GM18498 (cell line): ENCODE data around the gene KDM8.
A peak's percentile ranks its signal among the peaks of the same experiment; 100 is the strongest.
"Not testable (repeated sequence)": the region's sequence is repeated elsewhere in the genome, so short reads cannot be mapped to it uniquely, and the experiment has no call there.

Experiments
- ATAC-seq: cut with Tn5 transposase; IDR thresholded peaks from one replicate; pipeline ENCODE4 v1.9.1; 2021; ENCODE audit warnings: mild to moderate bottlenecking, moderate library complexity; ENCODE audit not compliant: unreplicated experiment

The KDM8 gene

DNA sequence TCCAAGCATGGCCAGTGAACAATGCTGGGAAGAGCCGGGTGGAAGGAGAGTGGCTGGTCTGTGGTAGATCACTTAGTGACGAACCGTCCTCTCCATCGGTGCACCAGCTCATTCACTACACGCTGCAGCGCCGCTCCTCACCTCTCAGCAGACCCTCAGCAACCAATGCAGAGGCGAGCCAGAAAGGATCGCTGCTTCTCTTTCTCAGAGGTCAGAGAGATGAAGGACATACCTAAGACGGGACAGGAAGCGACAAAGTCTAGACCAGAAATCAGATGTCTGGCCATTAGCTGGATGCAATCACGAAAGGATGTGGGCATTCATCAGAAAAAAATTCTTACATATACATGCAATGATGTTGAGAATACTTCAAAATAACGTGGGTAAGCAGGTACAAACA is 38.3 kb downstream of the KDM8 start:
- ATAC-seq, result no peak

DNA sequence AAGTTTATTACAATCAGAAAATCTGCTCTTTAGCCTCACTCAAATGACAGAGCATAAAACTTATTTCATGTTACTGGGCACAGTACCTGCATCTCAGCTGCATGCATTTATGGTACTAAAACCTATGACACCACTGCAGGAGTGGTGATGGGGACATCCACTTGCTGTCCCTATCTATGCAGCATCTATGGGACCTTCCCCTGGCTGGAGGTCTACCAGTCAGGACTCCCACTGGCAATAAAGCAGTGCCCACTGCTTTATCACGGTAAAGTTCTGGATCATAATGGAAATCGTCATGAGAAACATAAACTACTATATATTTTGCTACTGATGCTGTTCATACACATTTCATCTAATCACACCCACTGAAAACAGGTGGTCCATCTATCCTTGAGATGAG is 39.1 kb downstream of the KDM8 start:
- ATAC-seq, result no peak

DNA sequence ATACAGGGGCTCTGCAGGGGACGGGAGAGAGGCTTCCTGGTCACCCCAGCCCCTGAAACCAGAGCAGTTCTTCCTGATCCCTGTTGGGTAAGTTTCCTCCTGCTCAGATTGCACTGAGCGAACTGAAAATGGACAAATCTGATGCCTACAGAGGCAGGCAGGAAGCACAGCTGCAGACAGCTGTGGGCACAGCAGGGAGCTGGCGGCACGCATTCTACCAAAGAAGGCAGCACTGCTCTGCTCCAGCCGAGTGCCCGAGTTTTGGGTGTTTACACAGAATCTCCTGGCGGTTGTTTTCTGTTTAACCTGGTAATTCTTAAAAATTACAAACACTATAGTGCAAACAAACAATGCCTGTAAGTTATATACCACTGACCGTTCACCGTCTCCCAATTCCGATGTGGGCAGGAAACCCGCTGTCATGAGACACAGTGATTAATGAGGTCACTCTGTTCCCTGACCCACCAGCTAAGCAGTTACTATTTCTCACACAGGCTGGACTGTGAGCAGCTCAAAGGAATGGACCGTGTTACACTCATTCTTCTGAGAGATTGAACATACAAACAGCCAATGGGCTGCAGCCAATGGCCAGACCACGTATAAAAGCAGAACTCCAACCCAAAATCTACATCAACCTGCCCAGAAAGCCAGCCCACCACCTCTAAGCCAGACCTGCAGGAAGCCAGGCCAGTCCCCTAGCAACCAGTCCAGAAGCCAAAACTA is 39.7 kb downstream of the KDM8 start:
- ATAC-seq, result no peak

DNA sequence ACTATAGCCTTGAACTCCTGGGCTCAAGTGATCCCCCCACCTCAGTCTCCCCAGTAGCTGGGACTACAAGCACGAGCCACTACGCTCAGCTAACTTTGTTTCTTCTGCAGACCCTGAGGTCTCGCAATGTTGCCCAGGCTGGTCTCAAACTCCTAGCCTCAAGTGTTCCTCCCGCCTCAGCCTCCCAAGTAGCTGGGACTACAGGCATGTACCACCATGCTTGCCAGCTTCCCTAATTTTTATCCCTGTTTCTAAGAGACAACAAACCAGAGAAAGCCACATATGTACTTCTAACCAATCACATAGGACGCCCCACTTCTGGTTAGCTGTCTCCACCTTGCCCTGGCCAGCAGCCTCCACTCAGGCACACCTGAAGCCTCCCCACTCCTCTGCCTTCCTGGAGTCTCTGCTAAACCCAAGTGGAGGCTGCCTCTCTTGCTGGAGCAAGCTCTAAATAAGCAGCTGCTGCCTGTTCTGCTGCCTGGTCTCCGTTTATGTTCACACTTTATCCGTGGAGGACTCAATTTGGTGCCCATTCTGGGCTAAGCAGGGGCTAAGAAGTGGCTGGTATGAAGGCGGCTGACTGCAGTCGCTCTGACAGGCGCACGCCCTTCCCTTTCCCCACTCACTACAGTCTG is 40.5 kb downstream of the KDM8 start:
- no peak for ATAC-seq

DNA sequence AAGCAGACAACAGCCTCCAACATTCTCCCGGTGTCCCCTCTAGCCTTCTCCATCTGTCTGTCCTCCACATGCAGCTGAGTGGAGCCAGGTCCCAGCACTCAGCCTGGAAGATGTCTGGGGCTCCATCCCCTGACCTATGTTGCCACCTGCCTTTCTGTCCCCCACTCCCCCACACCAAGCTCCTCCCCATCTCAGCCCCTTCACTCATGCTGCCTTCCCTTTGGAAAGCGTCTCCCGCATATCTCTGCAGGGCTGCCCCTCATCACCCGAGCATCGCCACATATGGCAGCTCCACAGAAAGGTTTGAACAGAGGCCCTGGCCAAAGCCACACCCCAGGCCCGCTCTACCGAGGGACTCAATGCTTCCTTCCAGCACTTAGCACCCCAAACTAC is 41.0 kb downstream of the KDM8 start:
- ATAC-seq, result no peak

DNA sequence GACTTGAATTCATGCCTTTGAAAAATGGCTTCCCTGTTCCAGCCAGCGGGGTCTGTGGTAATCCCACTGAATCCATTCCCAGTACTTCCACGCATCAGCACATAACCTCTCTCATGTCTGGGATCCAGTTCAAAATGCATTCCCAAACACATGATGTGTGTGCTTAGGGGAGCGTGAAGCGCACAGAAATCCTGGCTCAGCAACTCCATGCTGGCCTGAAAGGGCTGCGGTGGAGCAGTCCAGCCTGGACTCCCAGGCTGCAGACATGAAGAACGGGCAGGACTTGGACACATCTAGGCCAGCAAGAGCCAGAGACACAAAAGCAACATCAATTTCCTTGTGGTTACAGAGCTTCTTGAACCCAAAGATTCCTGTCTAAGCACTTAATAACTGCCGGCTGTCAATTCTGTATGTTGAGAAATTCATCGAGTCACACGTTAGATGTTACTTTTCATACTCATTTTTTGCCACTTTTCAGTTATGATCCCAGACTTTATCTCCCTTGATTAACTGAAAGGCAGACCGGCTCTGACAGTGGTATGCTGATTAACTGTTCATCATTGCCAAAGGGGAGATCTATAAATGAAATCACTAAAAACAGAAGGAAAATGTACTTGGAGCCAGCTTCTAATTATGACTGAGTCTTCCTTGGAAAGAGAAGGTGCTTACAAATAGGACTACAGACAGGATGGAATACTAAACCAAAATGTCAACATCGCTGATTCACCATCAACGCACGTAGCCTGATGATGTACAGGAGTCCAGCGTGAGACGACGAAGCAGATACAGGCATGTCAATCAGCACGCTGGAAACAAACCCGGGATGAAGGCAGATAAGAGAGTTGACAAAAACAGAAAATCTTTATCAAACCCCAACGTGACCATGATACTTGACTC is 42.2 kb downstream of the KDM8 start:
- ATAC-seq, result no peak

DNA sequence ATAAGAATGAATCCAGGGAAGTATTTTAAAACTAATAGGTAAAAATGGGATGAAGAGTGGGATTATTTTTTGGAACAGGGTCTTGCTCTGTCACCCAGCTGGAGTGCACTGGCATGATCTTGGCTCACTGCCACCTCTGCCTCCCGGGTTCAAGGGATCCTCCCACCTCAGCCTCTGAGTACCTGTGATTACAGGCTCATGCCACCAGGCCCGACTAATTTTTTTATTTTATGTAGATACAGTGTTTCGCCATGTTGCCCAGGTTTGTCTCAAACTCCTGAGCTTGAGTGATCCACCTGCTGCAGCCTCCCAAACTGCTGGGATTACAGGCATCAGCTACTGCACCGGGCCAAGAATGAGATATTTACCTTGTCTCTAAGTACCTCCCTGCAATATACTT is 43.1 kb downstream of the KDM8 start:
- no peak for ATAC-seq

DNA sequence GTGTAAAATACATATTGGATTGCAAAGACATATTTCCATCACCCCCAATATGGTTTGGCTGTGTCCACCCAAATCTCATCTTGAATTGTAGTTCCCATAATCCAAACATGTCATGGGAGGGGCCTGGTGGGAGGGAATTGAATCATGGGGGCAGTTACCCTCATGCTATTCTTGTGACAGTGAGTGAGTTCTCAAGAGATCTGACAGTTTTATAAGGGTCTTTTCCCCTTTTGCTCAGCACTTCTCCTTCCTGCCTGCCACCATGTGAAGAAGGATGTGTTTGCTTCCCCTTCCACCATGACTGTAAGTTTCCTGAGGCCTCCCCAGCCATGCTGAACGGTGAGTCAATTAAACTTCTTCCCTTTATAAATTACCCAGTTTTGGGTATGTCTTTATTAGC is 43.8 kb downstream of the KDM8 start:
- not testable (repeated sequence) for ATAC-seq

DNA sequence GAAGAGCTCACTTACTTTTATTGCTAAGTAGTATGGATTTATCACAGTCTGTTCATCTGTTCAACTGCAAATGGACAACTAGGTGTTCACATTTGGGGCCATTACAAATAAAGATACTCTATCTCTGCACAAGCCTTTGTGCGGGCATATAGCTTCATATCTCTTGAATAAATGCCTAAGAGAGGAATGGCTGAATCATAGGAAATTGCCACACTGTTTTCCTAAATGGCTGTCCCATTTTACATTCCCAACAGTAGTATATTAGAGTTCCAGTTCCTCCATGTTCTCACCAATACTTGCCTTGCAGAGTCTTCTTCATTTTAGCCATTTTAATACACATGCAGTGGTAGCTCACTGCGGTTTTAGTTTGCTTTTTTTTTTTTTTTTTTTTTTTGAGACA is 44.7 kb downstream of the KDM8 start:
- no peak for ATAC-seq

DNA sequence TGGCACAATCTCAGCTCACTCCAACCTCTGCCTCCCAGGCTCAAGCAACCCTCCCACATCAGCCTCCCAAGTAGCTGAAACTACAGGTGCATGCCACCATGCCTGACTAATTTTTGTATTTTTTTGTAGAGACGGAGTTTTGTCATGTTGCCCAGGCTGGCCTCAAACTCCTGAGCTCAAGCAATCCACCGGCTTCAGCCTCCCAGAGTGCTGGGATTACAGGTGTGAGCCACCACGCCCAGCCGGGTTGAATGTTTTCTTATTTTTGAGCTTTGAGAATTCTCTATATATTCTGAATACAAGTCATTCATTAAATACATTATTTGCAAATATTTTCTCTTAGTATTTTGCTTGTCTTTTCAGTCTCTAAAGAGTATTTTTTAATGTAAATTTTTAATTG is 45.6 kb downstream of the KDM8 start:
- not testable (repeated sequence) for ATAC-seq

DNA sequence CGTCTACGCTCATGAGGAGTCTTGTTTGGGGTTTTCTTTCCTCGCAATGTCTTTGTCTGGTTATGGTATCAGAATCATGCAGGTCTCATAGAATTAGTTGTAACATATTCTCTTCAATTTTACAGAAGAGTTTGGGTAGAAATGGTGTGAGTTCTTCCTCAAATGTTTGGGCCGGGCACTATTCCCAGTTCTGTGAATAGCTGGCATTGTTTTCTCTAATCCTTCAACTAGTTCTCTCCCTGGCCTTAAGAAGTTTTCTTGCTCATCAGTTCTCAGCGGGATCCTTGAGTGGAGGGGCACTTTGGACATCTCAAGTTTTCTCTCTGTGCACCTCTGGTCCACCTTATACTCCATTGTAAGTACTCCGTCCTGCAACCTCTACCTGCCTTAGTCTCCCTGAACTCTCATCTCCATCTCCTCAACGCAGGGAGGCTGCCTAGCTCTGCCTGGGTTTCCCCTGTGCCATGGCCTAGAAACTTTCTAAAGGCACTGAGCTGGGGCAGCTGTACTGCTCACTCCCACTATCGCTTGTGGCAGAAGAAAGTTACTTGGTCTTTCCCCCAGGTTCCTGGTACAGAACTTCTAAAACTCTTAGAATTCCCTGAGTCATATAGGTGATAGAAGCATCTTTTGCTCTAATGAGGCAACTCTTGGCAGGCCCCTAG is 48.3 kb downstream of the KDM8 start:
- no peak for ATAC-seq

DNA sequence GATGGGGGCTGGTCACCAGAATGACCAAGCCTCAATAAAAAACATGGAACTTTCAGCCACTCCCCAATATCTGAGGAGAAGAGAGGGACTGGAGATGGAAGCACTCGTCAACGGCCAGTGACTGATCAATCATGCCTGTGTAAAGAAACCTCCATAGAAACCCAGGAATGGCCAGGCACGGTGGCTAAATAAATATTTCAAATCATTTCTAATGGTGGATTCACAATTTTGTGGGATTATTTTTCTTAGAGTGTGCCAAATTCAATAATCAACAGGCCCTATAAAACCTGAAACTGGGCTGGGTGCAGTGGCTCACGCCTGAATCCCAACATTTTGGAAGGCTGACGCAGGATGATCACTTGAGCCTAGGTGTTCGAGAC is 48.9 kb downstream of the KDM8 start:
- ATAC-seq, result no peak

DNA sequence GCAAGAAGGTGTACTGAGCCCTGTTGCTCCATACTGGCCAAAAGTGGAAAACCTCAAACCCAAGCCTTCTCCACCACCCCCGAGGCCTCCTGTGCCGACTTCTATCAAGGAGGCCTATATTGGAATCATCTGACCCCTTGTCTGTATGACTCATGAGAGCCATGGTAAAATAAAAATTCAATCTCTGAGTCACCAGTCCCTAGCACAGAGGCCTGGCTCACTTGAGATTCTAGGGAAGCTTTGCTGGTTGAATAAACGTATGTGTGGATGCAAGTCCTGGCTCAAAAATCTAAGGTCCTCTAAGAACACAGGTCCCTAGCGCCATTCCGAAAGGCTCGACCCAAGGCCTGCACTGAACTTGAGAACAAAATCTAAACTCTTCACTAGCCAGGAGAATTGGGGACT is 50.2 kb downstream of the KDM8 start:
- ATAC-seq, result no peak

DNA sequence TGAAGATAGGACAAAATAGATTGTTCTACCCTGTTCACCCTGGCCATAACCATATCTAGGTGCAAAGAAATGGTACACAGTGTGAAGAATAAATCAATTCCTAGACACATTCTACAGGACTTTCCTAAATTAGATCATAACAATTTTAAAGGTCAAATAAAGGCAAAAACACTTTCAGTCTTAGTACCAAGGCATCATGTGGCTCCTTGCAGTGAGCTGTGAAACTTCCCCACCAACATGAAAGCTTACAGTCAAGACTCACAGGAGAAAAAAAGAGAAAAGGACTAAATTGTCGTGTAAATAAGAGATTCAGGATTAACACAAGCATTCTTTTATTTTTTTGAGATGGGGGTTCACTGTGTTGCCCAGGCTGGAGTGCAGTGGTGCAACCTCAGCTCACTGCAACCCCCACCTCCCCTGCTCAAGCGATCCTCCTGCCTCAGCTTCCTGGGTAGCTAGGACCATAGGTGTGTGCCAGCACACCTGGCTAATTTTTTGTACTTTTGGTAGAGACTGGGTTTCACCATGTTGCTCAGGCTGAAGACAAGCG is 51.0 kb downstream of the KDM8 start:
- peak; percentile 81 for ATAC-seq

DNA sequence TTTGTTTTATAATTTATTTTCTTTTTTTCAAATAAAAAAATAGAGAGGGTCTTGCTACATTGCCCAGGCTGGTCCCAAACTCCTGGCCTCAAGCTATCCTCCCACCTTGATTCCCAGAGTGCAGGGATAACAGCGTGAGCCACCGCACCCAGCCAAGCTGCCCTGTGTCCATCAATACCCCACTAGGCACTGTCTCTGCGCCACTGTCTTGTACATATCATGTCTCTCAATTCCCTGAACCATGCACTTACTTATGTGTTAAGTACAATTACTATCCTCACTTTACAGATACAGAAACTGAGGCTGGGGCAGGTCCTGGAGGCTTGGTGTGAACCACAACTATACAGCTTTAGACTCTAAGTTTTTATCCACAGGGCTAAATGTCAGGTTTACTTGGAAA is 53.5 kb downstream of the KDM8 start:
- no peak for ATAC-seq

DNA sequence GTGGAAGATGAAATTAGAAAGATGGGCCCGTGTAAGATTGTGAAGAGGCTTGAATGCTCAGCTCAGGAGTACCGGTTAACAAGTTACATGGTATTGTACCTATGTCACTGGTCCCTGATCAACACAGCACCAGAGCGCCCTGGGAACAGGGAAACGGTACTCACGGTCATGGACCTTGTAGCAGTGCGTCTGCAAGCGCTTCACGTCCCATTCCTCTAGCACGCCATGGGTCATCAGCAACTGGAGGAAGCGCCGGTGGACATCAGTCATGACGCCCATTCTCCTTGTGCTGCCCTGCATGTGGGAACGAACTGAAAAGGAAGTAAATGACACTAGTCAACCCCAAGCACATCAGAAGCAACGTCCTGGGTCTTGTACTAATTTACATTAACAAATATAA is 53.9 kb downstream of the KDM8 start:
- ATAC-seq, result no peak

DNA sequence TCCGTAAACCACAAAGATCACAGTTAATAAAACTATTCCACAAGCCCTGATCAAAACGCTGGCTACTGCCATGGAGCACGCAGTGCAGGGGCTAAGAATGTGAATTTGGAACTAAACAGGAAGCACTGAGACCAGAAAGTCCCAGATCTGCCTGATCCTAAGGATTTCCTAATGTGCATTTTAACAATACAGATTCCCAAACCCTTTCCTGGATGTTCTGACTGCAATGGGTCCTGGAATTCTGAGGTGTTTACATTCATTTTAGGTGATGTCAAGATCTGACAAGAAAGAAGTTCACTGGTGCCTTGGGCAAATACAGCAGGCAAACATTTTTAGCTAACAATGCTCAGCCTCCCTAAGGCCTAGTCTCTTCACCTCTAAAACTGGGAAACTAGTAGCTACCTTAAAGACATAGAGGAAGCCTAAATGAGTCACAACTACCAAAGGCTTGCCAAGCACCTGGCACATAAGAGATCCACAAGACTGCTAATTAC is 55.0 kb downstream of the KDM8 start:
- ATAC-seq, result no peak

DNA sequence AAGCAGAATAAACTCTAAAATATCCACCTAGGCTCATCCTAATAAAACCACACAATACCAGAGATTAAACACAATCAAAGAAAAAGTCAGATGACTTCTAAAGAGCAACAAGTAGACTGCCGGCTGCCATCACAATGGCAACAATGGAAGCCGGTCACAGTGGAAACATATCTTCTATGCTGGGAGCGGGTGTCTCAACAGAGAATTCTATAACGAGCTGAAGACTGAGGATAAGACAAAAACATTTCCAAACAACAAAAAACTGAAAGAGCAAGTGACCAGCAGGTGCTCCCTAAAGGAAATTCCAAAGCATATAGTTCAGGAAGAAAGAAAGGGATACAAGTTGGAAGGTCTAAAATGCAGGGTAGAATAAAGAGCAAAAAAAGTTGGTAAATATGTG is 56.4 kb downstream of the KDM8 start:
- no peak for ATAC-seq

DNA sequence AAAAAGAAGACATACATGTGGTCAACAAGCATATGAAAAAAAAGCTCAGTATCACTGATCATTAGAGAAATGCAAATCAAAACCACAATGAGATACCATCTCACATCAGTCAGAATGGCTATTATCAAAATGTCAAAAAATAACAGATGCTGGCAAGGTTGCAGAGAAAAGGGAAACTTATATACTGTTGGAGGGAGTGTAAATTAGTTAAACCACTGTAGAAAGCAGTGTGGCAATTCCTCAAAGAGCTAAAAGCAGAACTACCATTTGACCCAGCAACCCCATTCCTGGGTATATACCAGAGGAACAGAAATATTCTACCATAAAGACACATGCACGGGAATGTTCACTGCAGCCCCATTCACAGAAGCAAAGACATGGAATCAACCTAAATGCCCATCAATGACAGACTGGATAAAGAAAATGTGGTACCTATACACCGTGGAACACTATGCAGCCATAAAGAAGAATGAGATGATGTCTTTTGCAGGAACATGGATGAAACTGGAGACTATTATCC is 59.6 kb downstream of the KDM8 start:
- not testable (repeated sequence) for ATAC-seq

DNA sequence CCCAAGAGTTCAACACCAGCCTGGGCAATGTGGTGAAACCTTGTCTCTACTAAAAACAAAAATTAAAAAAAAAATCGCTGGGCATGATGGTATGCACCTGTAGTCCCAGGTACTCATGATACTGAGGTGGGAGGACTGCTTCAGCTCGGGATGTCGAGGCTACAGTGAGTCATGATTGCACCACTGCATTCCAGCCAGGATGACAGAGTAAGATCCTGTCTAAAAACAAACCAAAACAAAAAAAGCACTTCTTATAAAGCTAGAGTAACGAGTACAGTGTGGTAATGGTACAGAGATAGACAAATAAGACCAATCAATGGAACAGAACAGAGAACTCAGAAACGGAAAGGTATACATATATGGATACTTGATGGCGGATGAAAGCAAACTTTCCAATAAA is 60.8 kb downstream of the KDM8 start:
- no peak for ATAC-seq

DNA sequence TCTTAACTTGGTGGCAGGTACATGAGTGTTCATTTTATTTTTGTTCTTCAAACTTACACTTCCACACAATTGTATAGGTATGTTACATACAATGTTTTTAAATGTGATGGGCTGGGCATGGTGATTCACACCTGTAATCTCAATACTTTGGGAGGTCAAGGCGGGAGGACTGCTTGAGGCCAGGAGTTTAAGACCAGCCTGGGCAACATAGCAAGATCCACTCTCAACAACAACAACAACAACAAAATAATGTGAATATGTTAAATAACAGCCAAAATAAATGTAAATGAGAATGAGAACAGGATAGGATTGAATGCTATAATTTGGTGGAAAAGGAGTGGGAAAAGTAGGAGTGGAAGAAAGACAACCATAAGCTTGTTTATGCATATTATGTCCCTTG is 62.7 kb downstream of the KDM8 start:
- ATAC-seq, result no peak
